Dermis microvascular lymphatic vessel endothelial cell (primary cell): ENCODE measurements around the gene SLAMF6. TPM values are rescaled to one million over a fixed set of nuclear protein-coding genes. Genes with fewer than 3 reads are reported as not detected.
"Not testable (repeated sequence)": the region's sequence is repeated elsewhere in the genome, so short reads cannot be mapped to it uniquely, and the experiment has no call there.

Source experiments
- DNase-seq, 2 donors: peaks; one replicate each; pipeline versions ENCODE4 v3.0.0 to v3.0.0-alpha.2; 2010; ENCODE audit warnings: low read depth in 2 of 2
- total RNA-seq: library from RNA; depleted of rRNA; stranded (reverse); fragments of >200 nt; gene quantifications from 2 replicates; pipeline ENCODE4 v1.2.1, GENCODE V29; 2014

SLAMF6 gene
- total RNA-seq, 1 donor from 2014 or later: not detected

DNA sequence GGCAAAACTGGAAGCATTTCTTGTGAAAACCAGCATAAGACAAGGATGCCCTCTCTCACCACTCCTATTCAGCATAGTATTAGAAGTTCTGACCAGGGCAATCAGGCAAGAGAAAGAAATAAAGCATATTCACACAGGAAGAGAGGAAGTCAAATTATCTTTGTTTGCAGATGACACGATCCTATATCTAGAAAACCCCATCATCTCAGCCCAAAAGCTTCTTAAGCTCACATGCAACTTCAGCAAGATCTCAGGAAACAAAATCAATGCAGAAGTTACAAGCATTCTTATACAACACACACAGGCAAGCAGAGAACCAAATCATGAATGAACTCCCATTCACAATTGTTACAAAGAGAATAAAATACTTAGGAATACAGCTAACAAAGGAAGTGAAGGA, 7.1 kb downstream of the SLAMF6 start:
- not testable (repeated sequence) for DNase-seq

GRCh38 chr1:160504651-160505050, 18.4 kb downstream of the SLAMF6 start:
- no peak for DNase-seq

GRCh38 chr1:160503087-160503486, 20.0 kb downstream of the SLAMF6 start:
- DNase-seq: no peak

DNA sequence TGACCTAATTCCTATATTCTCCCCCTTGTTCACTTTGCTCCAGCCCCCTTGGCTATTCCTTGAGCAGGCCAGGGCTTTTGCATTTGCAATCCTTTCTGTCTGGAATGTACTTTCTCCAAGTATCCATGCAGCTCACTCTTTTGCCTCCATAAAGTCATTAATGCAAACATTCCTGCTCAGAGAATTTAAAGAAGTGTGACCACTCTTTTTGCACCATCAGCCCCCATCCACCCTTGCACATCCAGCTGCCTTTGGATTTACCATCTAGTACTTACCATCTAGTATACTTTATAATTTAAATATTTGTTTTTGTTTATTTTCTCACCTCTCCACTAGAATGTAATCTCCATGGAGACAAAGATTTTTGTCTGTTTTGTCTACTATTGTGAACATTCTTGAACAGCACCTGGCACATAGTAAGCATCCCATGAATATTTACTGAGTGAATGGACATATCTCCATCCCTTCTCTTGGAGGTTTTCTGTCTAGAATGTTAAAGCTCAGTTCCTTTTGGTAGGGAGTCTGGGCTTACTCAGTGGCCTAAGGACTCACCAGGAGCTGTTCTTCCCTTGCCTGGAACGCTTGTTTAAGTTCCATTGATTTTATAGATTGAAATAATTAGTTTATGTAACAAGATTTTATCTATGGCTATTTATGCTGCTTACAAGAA, 22.6 kb downstream of the SLAMF6 start:
- no peak for DNase-seq

- no peak for DNase-seq
These were observed 23.4 kb downstream of the SLAMF6 start for GRCh38 chr1:160499631-160500030.

DNA sequence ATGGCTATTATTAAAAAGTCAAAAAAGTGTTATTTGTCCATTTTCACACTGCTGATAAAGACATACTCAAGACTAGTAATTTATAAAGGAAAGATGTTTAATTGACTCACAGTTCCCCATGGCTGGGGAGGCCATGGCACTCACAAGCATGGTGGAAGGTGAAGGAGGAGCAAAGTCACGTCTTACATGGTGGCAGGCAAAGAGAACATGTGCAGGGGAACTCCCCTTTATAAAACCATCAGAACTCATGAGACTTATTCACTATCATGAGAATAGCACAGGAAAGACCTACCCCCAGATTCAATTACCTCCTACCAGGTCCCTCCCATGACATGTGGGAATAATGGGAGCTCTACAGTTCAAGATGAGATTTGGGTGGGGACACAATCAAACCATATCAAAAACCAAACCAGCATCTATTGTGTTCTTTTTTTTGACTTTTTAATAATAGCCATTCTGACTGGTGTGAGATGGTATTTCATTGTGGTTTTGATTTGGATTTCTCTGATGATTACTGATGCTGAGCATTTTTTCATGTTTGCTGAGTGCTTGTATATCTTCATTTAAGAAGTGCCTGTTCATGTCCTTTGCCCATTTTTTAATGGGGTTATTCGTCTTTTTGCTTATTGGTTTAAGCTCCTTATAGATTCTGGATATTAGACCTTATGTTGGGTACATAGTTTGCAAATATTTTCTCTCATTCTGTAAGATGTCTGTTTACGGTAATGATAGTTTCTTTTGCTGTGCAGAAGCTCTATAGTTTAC, 24.6 kb downstream of the SLAMF6 start:
- DNase-seq: not testable (repeated sequence)

- no peak for DNase-seq
These were observed 26.7 kb downstream of the SLAMF6 start for GRCh38 chr1:160496334-160496733.

DNA sequence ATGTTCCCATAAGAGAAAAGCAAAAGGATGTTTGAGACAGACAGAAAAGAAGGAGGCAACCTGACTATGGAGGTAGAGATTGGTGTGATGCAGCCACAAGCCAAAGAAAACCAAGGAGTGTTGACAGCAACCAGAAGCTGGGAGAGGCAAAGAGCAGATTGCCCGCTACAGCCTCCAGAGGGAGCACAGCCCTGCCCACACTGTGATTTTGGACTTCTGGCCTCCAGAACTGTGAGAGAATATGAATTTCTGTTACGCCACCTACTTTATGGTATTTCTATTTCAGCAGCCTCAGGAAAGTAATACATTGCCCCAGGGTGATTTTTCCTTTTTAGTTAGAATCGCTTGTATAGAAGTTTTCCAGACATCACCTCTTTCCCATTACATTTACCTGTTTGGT, 28.4 kb downstream of the SLAMF6 start:
- no peak for DNase-seq

GRCh38 chr1:160492617-160493016, 30.4 kb downstream of the SLAMF6 start:
- DNase-seq: no peak

- DNase-seq: no peak
These were observed 31.1 kb downstream of the SLAMF6 start for GRCh38 chr1:160491981-160492380.

GRCh38 chr1:160491017-160491416, 32.0 kb downstream of the SLAMF6 start:
- DNase-seq: no peak

- no peak for DNase-seq
These were observed 33.4 kb downstream of the SLAMF6 start for GRCh38 chr1:160489513-160490261.

DNA sequence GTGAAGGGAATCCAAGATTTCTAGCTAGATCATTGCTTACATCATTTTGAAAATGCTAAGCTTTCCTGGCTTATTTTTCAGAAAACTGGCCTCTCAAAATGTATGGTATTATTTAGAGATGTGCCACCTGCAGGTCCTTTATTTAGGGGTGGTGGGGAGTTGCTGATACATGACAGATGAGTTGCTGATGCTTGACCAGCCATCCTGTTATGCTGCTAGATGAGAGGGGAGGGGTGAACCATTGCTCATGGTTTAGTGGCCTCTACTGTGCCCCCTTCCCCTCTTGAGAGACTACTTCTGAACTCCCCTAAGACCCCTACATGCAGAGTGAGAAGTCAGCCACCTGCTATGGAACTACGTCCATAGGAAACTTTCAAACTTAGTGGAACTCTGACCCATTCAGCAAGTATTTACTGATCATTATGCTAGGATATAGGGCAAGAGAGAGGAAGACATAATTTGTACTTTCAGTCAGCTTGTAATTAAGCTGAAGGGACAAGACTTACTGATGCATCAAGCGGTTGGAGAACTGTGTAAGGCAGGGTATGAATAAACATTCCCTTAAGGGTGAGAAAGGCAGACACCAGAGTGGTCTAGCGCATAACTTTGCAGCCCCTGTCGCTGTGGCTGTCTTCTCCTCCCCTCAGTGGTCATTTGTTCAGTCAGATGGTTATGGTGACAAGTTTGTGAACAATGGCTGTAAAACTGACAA, 34.6 kb downstream of the SLAMF6 start:
- no peak for DNase-seq

DNA sequence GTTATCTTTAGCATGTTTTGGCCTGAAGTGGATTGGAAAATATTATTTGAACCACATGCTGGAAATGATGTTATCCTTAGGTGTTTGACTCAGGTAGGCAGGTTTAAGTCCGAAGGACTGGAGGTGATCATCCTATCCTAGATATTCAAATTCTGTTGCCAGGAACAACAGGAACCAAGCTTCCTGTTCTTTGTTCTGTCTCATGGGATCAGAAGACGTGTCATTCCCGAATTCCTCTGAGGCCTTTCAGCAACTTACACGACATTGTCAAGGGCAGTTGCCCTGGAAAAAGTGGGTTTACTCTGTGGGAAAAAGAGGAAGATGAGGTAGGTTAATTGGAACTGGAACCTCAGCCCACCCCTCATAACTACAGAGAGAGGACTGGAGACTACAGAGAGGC, 36.6 kb downstream of the SLAMF6 start:
- DNase-seq: no peak

GRCh38 chr1:160483505-160484185, 39.4 kb downstream of the SLAMF6 start:
- no peak for DNase-seq

DNA sequence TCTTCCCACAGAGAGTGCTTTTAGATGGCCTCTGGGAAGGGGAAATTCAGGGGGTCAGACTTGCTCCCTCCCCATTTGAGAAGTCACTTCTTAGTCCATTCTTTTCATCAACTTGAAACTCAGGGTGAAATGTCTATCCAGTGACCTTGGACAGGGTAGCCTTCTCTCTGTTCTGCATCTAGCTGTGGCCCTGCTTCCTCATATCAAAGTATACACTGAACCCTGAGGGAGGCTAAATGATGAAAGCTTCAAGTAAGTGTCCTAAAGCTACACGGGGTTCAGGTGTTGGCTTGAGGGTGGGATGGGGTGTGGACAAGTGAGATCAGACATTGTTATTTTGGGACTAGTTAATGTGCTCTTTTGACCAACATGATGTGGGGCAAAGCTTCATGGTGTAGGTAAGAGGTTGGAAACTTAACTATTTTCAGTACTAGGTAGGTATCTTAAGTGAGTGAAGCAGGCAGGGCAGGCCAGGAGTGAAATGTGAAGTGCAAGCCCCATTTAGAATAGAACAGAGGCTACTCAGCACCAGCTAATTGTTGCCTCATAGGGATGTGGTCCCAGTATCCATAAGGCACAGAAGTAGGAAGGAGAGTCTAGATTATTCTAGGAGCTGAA, 41.0 kb downstream of the SLAMF6 start:
- no peak for DNase-seq

- DNase-seq: not testable (repeated sequence)
These were observed 42.3 kb downstream of the SLAMF6 start for GRCh38 chr1:160480781-160481180.

- DNase-seq: not testable (repeated sequence)
These were observed 44.0 kb downstream of the SLAMF6 start for GRCh38 chr1:160479091-160479490.

DNA sequence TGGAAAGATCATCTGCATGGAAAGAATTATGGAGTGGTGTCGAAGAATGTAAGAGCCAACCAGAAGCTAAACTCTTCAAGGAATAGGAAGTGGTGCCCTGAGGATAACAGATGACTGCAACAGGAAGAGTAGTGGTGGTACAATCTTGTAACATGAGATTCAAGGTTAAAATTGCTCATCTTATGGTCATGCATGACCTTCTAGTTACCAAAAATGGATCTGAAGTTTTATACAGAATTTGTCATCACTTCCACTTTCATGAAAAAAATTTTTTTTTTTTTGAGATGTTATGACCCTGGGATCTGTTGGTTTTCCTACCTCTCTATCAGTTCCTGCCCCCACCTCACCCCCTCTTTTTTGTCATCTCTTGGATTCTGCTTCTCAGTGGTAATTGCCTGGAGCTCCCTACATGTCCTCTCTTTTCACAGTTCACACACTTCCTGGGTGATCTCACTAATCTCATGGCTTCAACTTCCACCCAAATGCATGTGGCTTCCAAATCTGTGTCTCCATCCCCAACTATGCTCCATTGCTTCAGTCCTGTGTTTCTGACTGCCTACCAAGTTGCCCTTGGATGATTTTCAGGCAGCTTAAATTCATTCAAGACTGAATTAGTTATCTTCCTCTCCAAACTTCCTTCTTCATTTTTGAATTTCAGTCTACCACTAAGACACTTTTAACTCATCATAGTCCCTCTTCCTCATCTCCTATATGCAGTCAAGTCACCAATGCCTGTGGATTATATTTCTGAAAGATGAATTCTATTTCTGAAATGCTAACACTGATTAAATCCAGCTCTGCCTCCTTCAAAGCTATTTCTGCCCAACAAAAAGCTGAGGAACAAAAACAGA, 48.4 kb downstream of the SLAMF6 start:
- DNase-seq: no peak

DNA sequence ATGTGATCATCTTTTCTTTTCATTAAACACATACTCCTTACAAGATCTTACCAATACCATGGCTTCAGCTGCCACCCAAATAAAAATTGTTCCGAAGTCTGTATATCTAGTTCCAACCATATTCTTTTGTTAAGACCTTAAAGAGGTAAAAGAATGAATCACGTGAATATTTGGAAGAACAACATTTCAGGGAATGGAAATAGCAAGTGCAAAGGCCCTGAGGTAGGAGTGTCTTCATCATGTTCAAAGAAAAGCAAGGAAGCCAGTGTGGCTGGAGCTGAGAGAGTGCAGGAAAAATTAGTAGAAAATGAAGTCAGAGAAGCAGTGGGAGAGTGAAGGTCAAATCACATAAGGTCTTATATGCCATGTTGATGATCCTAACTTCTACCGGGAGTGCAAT, 50.9 kb downstream of the SLAMF6 start:
- no peak for DNase-seq
